A549 (cell line): Measurements from ENCODE around the gene KCNQ1OT1. TPM values are rescaled to one million over a fixed set of nuclear protein-coding genes. Genes with fewer than 3 reads are reported as not detected.

Source experiments
- ATAC-seq, 2 experiments: fragments of 200-7000 bp in 1 of 2; fragments of >200 bp in 1 of 2; cut with Nextera tagmentation in 1 of 2; cut with Tn5 transposase in 1 of 2; 3 replicates each; pipeline versions ENCODE4 v1.8.0 to v1.9.1; 2018 to 2020; ENCODE audit warnings: mild to moderate bottlenecking in 1 of 2, moderate library complexity in 1 of 2
- CTCF ChIA-PET: fragments of 300-600 bp; sonication (Branson Sonifier 250); formaldehyde crosslinking; extraction: SDS; loops from one replicate; lab custom pipeline; 2021; ENCODE audit warnings: antibody characterized with exemption, inconsistent platforms; lab: Yijun Ruan, JAX
- POLR2A ChIA-PET: fragments of 350-600 bp; formaldehyde crosslinking; extraction: SDS; loops from one replicate; lab custom pipeline; 2021; ENCODE audit warnings: antibody characterized with exemption, inconsistent platforms; lab: Yijun Ruan, JAX
- DNase-seq, 2 experiments: peaks; one replicate each; pipeline versions ENCODE4 v3.0.0 to v3.0.0-alpha.2; 2011 to 2016; ENCODE audit warnings: low read depth in 1 of 2, low spot score in 1 of 2
- FAIRE-seq: peaks from 2 replicates; lab custom pipeline; 2011; peaks lifted over from hg19 to GRCh38; lab: Jason Lieb, UNC
- H3K27ac ChIP-seq, 2 experiments: fragments of >200 bp; sonication (Bioruptor Twin); formaldehyde crosslinking; 3 replicates each; pipeline ENCODE4 v1.5.1; 2016 to 2017
- H3K4me1 ChIP-seq: fragments of >200 bp; sonication (Bioruptor Twin); formaldehyde crosslinking; 3 replicates; pipeline ENCODE4 v1.6.1; 2016
- H3K4me2 ChIP-seq: fragments of >200 bp; sonication (Bioruptor Twin); formaldehyde crosslinking; 3 replicates; pipeline ENCODE4 v1.6.1; 2016
- H3K4me3 ChIP-seq: fragments of >200 bp; sonication (Bioruptor Twin); formaldehyde crosslinking; 3 replicates; pipeline ENCODE4 v1.5.1; 2016
- H3K9me3 ChIP-seq: fragments of >200 bp; sonication (Bioruptor Twin); formaldehyde crosslinking; 3 replicates; pipeline ENCODE4 v1.6.1; 2016
- CEBPB ChIP-seq, 2 experiments: fragments of >200 bp in 1 of 2; sonication (Bioruptor Twin) in 1 of 2; formaldehyde crosslinking in 1 of 2; IDR thresholded peaks; 2 replicates each; pipeline ENCODE4 v1.6.1; 2012 to 2016
- CHD4 ChIP-seq: fragments of 200-600 bp; sonication (generic); IDR thresholded peaks from 2 replicates; pipeline ENCODE4 v1.6.1; 2016; ENCODE audit warnings: antibody characterized with exemption, mild to moderate bottlenecking, borderline replicate concordance
- HEYL ChIP-seq: fragments of 250-450 bp; sonication (Bioruptor Pico); IDR thresholded peaks from 2 replicates; pipeline ENCODE4 v1.8.0; 2021; ENCODE audit warnings: mild to moderate bottlenecking, moderate library complexity
- HOXB5 ChIP-seq: fragments of 250-450 bp; sonication (Bioruptor Pico); IDR thresholded peaks from 2 replicates; pipeline ENCODE4 v1.5.0; 2020; ENCODE audit warnings: mild to moderate bottlenecking, moderate library complexity
- JUNB ChIP-seq: fragments of >200 bp; sonication (Bioruptor Twin); formaldehyde crosslinking; IDR thresholded peaks from 2 replicates; pipeline ENCODE4 v1.6.1; 2016
- KDM1A ChIP-seq: fragments of 200-600 bp; sonication (generic); IDR thresholded peaks from 2 replicates; pipeline ENCODE4 v1.6.1; 2016; ENCODE audit warnings: low read depth, mild to moderate bottlenecking
- MAFK ChIP-seq: fragments of 450-650 bp; IDR thresholded peaks from 2 replicates; pipeline ENCODE4 v1.6.1; 2014; ENCODE audit not compliant: partially characterized antibody
- MYC ChIP-seq: IDR thresholded peaks from 2 replicates; pipeline ENCODE4 v1.6.1; 2012; ENCODE audit warnings: mild to moderate bottlenecking, inconsistent platforms, low read length, improper control_type of control experiment, borderline replicate concordance
- NFE2L2 ChIP-seq: fragments of 150-350 bp; conservative IDR thresholded peaks from 2 replicates; pipeline ENCODE4 v1.6.1; 2014; ENCODE audit warnings: low read length
- NPAS2 ChIP-seq: fragments of 250-450 bp; sonication (Bioruptor Pico); IDR thresholded peaks from 2 replicates; pipeline ENCODE4 v1.8.0; 2022; ENCODE audit warnings: mild to moderate bottlenecking, moderate library complexity, borderline replicate concordance
- POLR2A ChIP-seq: IDR thresholded peaks from 2 replicates; pipeline ENCODE4 v1.6.1; 2012; ENCODE audit warnings: mild to moderate bottlenecking, low read length
- RARB ChIP-seq: fragments of 250-450 bp; sonication (Bioruptor Pico); IDR thresholded peaks from 2 replicates; pipeline ENCODE4 v1.8.0; 2021; ENCODE audit warnings: mild to moderate bottlenecking, moderate library complexity
- RCOR1 ChIP-seq: fragments of 150-350 bp; IDR thresholded peaks from 2 replicates; pipeline ENCODE4 v1.6.1; 2014; ENCODE audit warnings: antibody characterized with exemption, low read length, low read depth
- SREBF2 ChIP-seq: fragments of 450-650 bp; IDR thresholded peaks from 2 replicates; pipeline ENCODE4 v1.6.1; 2014; ENCODE audit warnings: mild to moderate bottlenecking, moderate library complexity
- TFCP2L1 ChIP-seq: fragments of 250-450 bp; sonication (Bioruptor Pico); IDR thresholded peaks from 2 replicates; pipeline ENCODE4 v1.5.0; 2021; ENCODE audit warnings: mild to moderate bottlenecking
- ZSCAN20 ChIP-seq: fragments of 250-450 bp; sonication (Bioruptor Pico); IDR thresholded peaks from 2 replicates; pipeline ENCODE4 v1.8.0; 2022; ENCODE audit warnings: mild to moderate bottlenecking, moderate library complexity
- WGBS: methylation state at CpG from one replicate; pipeline ENCODE4 v1.1.6; 2017; ENCODE audit errors: missing lambda C conversion rate; 5-methylcytosine and 5-hydroxymethylcytosine counted together
- polyA plus RNA-seq, 4 experiments: library from polyadenylated mRNA; depleted of rRNA in 3 of 4; stranded (reverse); fragments of >200 nt; fragmentation: RNase III in 1 of 4; extraction: RNeasy Plus Mini Kit Qiagen cat#74134 plus additional on column Dnase treatment in 1 of 4; gene quantifications; 2 replicates in 3 of 4; 3 replicates in 1 of 4; pipeline ENCODE4 v1.2.3, GENCODE V29; 2011 to 2017
- TF ChIP-seq, protein P1 (sequence below): fragments of >200 bp; sonication (Bioruptor Twin); formaldehyde crosslinking; IDR thresholded peaks from 2 replicates; pipeline ENCODE4 v1.6.1; 2016
- TF ChIP-seq, protein P2 (sequence below): fragments of 250-450 bp; sonication (Bioruptor Pico); IDR thresholded peaks from 2 replicates; pipeline ENCODE4 v1.5.0; 2020; ENCODE audit warnings: low read depth, mild to moderate bottlenecking, moderate library complexity
- TF ChIP-seq, protein P3 (sequence below): fragments of 200-600 bp; sonication (generic); IDR thresholded peaks from 2 replicates; pipeline ENCODE4 v1.6.1; 2016; ENCODE audit warnings: antibody characterized with exemption, mild to moderate bottlenecking, moderate library complexity
- TF ChIP-seq, protein P4 (sequence below): IDR thresholded peaks from 2 replicates; pipeline ENCODE4 v1.6.1; 2012; ENCODE audit warnings: low read depth, borderline replicate concordance
- TF ChIP-seq, protein P5 (sequence below): fragments of >200 bp; sonication (Bioruptor Twin); formaldehyde crosslinking; IDR thresholded peaks from 3 replicates; pipeline ENCODE4 v1.6.1; 2016
- TF ChIP-seq, protein P6 (sequence below): IDR thresholded peaks from 2 replicates; pipeline ENCODE4 v1.6.1; 2012

The KCNQ1OT1 gene
- polyA plus RNA-seq, 2 of the 4 experiments (the other 2 are of a cell fraction) = 0.03 to 0.13 TPM

DNA sequence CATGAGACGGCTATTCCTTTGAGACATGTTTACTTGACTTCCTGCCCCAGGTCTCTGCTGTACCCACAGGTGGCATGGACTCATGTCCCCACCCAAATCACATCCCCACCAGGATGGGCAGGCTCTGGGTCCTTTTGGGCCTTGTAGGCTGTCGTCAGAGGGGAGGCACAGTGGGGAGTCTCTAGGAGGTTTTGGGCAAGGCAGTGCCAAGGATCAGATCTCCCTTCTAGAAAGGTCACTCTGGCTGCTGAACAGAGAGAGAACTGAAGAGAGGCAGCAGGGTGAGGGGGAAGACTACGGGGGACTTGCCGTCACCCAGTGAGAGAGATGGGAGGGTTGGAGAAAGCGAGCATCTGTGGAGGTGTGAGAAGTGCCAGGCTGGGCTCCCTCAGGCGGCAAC is 4.6 kb upstream of the KCNQ1OT1 start:
- CTCF ChIA-PET = no interaction called here
- no peak overlapping the region for H3K4me2 ChIP-seq
- FAIRE-seq = no peak
- ATAC-seq = no peak
- TF ChIP-seq MYC = no peak
- TF ChIP-seq NFE2L2 = no peak
- TF ChIP-seq, protein P1, sequence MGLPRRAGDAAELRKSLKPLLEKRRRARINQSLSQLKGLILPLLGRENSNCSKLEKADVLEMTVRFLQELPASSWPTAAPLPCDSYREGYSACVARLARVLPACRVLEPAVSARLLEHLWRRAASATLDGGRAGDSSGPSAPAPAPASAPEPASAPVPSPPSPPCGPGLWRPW = no peak
- TF ChIP-seq, protein P2, sequence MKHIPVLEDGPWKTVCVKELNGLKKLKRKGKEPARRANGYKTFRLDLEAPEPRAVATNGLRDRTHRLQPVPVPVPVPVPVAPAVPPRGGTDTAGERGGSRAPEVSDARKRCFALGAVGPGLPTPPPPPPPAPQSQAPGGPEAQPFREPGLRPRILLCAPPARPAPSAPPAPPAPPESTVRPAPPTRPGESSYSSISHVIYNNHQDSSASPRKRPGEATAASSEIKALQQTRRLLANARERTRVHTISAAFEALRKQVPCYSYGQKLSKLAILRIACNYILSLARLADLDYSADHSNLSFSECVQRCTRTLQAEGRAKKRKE (CRISPR knock-in tag) = no peak
- no peak for TF ChIP-seq CHD4
- TF ChIP-seq, protein P3, sequence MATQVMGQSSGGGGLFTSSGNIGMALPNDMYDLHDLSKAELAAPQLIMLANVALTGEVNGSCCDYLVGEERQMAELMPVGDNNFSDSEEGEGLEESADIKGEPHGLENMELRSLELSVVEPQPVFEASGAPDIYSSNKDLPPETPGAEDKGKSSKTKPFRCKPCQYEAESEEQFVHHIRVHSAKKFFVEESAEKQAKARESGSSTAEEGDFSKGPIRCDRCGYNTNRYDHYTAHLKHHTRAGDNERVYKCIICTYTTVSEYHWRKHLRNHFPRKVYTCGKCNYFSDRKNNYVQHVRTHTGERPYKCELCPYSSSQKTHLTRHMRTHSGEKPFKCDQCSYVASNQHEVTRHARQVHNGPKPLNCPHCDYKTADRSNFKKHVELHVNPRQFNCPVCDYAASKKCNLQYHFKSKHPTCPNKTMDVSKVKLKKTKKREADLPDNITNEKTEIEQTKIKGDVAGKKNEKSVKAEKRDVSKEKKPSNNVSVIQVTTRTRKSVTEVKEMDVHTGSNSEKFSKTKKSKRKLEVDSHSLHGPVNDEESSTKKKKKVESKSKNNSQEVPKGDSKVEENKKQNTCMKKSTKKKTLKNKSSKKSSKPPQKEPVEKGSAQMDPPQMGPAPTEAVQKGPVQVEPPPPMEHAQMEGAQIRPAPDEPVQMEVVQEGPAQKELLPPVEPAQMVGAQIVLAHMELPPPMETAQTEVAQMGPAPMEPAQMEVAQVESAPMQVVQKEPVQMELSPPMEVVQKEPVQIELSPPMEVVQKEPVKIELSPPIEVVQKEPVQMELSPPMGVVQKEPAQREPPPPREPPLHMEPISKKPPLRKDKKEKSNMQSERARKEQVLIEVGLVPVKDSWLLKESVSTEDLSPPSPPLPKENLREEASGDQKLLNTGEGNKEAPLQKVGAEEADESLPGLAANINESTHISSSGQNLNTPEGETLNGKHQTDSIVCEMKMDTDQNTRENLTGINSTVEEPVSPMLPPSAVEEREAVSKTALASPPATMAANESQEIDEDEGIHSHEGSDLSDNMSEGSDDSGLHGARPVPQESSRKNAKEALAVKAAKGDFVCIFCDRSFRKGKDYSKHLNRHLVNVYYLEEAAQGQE = no peak
- no peak for TF ChIP-seq KDM1A
- TF ChIP-seq RARB = no peak
- TF ChIP-seq NPAS2 (CRISPR knock-in tag) = no peak
- no peak for TF ChIP-seq CEBPB (IDR thresholded peaks at IDR 0.05)
- no peak for TF ChIP-seq HEYL (CRISPR knock-in tag)
- TF ChIP-seq RCOR1 = no peak
- TF ChIP-seq MAFK = no peak
- TF ChIP-seq, protein P4, sequence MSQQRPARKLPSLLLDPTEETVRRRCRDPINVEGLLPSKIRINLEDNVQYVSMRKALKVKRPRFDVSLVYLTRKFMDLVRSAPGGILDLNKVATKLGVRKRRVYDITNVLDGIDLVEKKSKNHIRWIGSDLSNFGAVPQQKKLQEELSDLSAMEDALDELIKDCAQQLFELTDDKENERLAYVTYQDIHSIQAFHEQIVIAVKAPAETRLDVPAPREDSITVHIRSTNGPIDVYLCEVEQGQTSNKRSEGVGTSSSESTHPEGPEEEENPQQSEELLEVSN = no peak
- TF ChIP-seq HOXB5 (CRISPR knock-in tag) = no peak
- TF ChIP-seq POLR2A = no peak
- TF ChIP-seq TFCP2L1 (CRISPR knock-in tag) = no peak
- H3K4me1 ChIP-seq = peaks cover 4% of the 10 kb centered on the region; the same call in 1 of the 3 replicates
- H3K27ac ChIP-seq = no peak overlapping the region
- DNase-seq = no peak
- H3K4me3 ChIP-seq = no peak overlapping the region
- POLR2A ChIA-PET = no interaction called here
- H3K9me3 ChIP-seq = no peaks in the 10 kb centered on the region
- 73% methylated on average over 6 of the region's 6 CpGs for WGBS

DNA sequence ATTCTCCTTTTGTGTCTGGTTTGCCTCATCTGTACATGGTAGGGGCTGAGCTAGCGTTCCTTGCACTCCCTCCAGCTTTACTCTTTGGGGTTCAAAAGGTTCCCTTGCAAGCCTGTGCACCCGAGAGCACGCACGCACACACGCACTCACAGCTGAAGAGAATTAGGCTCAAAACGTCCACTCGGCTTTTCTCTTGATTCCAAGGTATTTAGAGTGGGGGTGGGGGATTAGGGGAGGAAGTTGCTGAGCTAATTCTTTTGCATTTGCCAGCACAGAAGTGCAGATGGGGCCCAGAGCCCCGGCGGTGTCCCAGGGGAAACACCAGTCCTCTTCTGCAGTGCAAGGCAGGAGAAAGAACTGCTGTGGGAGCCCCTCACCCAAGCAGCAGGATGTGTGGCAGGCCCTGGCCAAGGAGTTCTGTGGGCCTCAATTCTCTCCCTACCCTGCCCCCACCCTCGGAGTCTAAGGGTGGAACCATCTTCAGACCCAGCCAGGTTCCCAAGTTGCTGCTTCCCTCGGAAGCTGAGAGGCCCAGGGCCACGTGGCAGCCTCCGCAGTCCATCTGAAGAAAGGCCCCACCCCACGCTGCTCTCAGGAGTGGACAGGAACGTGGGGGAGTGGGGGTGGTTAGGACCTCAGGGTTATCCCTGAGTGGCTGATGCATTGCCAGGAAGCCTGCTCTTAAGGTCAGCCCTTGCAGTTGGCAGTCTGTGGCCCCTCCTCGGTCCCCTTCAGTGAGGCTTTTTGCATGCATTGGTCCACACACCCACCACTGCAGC is 3.8 kb upstream of the KCNQ1OT1 start:
- H3K4me1 ChIP-seq = peaks cover 9% of the 10 kb centered on the region; the same call in 2 of the 3 replicates
- POLR2A ChIA-PET = no interaction called here
- no peak for TF ChIP-seq JUNB
- no peak for TF ChIP-seq SREBF2
- TF ChIP-seq ZSCAN20 = no peak
- TF ChIP-seq, protein P5, sequence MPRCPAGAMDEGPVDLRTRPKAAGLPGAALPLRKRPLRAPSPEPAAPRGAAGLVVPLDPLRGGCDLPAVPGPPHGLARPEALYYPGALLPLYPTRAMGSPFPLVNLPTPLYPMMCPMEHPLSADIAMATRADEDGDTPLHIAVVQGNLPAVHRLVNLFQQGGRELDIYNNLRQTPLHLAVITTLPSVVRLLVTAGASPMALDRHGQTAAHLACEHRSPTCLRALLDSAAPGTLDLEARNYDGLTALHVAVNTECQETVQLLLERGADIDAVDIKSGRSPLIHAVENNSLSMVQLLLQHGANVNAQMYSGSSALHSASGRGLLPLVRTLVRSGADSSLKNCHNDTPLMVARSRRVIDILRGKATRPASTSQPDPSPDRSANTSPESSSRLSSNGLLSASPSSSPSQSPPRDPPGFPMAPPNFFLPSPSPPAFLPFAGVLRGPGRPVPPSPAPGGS = no peak
- TF ChIP-seq, protein P6, sequence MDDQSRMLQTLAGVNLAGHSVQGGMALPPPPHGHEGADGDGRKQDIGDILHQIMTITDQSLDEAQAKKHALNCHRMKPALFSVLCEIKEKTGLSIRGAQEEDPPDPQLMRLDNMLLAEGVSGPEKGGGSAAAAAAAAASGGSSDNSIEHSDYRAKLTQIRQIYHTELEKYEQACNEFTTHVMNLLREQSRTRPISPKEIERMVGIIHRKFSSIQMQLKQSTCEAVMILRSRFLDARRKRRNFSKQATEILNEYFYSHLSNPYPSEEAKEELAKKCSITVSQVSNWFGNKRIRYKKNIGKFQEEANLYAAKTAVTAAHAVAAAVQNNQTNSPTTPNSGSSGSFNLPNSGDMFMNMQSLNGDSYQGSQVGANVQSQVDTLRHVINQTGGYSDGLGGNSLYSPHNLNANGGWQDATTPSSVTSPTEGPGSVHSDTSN = no peak
- no peak for TF ChIP-seq CHD4
- no peak for TF ChIP-seq NPAS2 (CRISPR knock-in tag)
- no peaks in the 10 kb centered on the region for H3K9me3 ChIP-seq
- WGBS = 84% methylated on average over 15 of the region's 16 CpGs
- FAIRE-seq (no peak), DNase-seq (no peak), ATAC-seq (no peak)
- CTCF ChIA-PET = interaction anchor here (1.1 kb wide), 2 partner anchors 172 to 181 kb away, joined by 3 read pairs; partner anchors contain the start of gene CDKN1C
- H3K4me3 ChIP-seq = no peak overlapping the region
- no peak overlapping the region for H3K4me2 ChIP-seq
- no peak overlapping the region for H3K27ac ChIP-seq
